ENCODE measurements around the gene TM9SF4. TPM values are rescaled to one million over a fixed set of nuclear protein-coding genes. Genes with fewer than 3 reads are reported as not detected.

Gene TM9SF4
- total RNA-seq, 1 experiment from 2014 or later = 54.4 TPM

DNA sequence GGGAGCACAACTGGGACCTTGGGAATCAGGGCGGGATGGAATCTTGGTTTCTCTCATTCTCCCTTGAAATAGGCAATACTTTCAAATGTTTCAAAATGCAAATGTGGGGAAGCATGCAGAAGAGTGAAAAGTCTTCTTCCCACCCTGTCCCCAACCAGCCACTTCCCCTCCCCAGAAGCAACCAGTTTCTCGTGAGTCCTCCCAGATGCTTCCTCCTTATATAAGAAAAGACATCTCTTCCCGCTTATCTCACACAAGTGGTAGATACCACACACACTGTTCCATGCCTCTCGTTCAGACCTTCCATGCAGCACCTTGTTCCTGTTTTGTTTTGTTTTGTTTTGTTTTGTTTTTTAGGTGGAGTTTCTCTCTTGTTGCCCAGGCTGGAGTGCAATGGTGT is 32.3 kb upstream of the TM9SF4 start:
- BruUV-seq (replicated peaks) = no TSS peak
- Histone ChIP-seq H3K36me3 (ENCODE audit: insufficient read depth, low read length, poor library complexity, severe bottlenecking) (no peaks in the 10 kb centered on the region), H3K27ac (ENCODE audit: low read depth, low read length, poor library complexity, severe bottlenecking) (no peak overlapping the region), H3K4me1 (ENCODE audit: insufficient read depth, low read length, poor library complexity, severe bottlenecking) (no peaks in the 10 kb centered on the region), H3K9me3 (ENCODE audit: low read depth, low read length, poor library complexity, severe bottlenecking) (no peaks in the 10 kb centered on the region), H3K4me3 (ENCODE audit: low read depth, low read length, poor library complexity, severe bottlenecking) (no peak overlapping the region), H3K27me3 (replicated peaks; ENCODE audit: insufficient read depth, low read depth, low read length, poor library complexity) (peaks cover 35% of the 10 kb centered on the region)
- TF ChIP-seq, protein P1, sequence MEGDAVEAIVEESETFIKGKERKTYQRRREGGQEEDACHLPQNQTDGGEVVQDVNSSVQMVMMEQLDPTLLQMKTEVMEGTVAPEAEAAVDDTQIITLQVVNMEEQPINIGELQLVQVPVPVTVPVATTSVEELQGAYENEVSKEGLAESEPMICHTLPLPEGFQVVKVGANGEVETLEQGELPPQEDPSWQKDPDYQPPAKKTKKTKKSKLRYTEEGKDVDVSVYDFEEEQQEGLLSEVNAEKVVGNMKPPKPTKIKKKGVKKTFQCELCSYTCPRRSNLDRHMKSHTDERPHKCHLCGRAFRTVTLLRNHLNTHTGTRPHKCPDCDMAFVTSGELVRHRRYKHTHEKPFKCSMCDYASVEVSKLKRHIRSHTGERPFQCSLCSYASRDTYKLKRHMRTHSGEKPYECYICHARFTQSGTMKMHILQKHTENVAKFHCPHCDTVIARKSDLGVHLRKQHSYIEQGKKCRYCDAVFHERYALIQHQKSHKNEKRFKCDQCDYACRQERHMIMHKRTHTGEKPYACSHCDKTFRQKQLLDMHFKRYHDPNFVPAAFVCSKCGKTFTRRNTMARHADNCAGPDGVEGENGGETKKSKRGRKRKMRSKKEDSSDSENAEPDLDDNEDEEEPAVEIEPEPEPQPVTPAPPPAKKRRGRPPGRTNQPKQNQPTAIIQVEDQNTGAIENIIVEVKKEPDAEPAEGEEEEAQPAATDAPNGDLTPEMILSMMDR (conservative IDR thresholded peaks at IDR 0.05; ENCODE audit: low read depth, low read length) = no peak
- TF ChIP-seq EZH2 (IDR thresholded peaks at IDR 0.05; ENCODE audit: borderline replicate concordance, low read depth, low read length, poor library complexity, severe bottlenecking) = no peak
- DNase-seq (ENCODE audit: low spot score) = no peak
- ChIA-PET CTCF (no interaction called here), POLR2A (ENCODE audit: low non-redundant PET) (no interaction called here)
- intact Hi-C loops (cut with micrococcal nuclease; ENCODE audit: unreplicated experiment) = no loop called here

DNA sequence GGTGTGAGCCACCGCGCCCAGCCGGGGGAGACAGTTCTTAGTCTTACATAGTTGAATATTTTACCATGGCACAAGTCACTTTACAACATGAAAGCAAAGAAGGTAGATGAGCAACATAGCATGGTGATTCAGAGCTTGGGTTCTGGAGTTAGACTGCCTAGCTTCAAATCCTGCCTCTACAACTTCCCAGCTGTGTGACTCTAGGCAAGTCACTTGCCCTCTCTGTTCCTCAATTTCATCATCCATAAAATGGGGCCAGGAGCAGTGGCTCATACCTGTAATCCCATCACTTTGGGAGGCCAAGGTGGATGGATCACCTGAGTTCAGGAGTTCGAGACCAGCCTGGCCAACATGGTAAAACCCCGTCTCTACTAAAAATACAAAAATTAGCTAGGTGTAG is 31.2 kb upstream of the TM9SF4 start:
- BruUV-seq (replicated peaks) = no TSS peak
- Histone ChIP-seq H3K4me1 (ENCODE audit: insufficient read depth, low read length, poor library complexity, severe bottlenecking) (no peaks in the 10 kb centered on the region), H3K4me3 (ENCODE audit: low read depth, low read length, poor library complexity, severe bottlenecking) (no peak overlapping the region), H3K9me3 (ENCODE audit: low read depth, low read length, poor library complexity, severe bottlenecking) (no peaks in the 10 kb centered on the region), H3K36me3 (ENCODE audit: insufficient read depth, low read length, poor library complexity, severe bottlenecking) (no peaks in the 10 kb centered on the region), H3K27me3 (replicated peaks; ENCODE audit: insufficient read depth, low read depth, low read length, poor library complexity) (peaks cover 44% of the 10 kb centered on the region), H3K27ac (ENCODE audit: low read depth, low read length, poor library complexity, severe bottlenecking) (no peak overlapping the region)
- ChIA-PET CTCF (interaction anchor here (0.7 kb wide), 1 partner anchor 14 kb away, joined by 13 read pairs; no protein-coding TSS in a partner anchor), POLR2A (ENCODE audit: low non-redundant PET) (no interaction called here)
- no peak for DNase-seq (ENCODE audit: low spot score)
- TF ChIP-seq, protein P1 (conservative IDR thresholded peaks at IDR 0.05; ENCODE audit: low read depth, low read length) = no peak
- intact Hi-C loops (cut with micrococcal nuclease; ENCODE audit: unreplicated experiment) = no loop called here

DNA sequence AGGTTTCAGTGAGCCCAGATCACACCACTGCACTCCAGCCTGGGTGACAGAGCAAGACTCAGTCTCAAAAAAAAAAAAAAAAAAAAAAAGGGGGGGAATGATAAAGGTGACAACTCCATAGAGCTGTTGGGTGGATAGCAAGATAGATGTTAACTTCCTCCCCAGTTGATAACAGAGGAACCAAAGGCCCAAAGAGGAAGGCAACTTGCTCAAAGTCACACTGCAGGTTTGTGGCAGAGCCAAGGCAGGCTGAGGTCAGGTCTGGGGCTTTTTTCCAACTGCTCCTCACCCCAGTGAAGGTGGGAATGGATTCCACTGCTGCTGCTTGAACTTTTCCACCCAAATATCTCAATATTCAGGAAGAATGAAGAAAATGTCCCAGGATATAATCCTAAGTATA is 30.7 kb upstream of the TM9SF4 start:
- BruUV-seq (replicated peaks) = no TSS peak
- POLR2A ChIA-PET (ENCODE audit: low non-redundant PET) = no interaction called here

More for the DNA sequence above, 30.7 kb upstream of the TM9SF4 start:
- Histone ChIP-seq H3K36me3 (ENCODE audit: insufficient read depth, low read length, poor library complexity, severe bottlenecking) (no peaks in the 10 kb centered on the region), H3K9me3 (ENCODE audit: low read depth, low read length, poor library complexity, severe bottlenecking) (no peaks in the 10 kb centered on the region), H3K27ac (ENCODE audit: low read depth, low read length, poor library complexity, severe bottlenecking) (no peak overlapping the region), H3K4me1 (ENCODE audit: insufficient read depth, low read length, poor library complexity, severe bottlenecking) (no peaks in the 10 kb centered on the region), H3K4me3 (ENCODE audit: low read depth, low read length, poor library complexity, severe bottlenecking) (no peak overlapping the region), H3K27me3 (replicated peaks; ENCODE audit: insufficient read depth, low read depth, low read length, poor library complexity) (peaks cover 48% of the 10 kb centered on the region)
- intact Hi-C loops (cut with micrococcal nuclease; ENCODE audit: unreplicated experiment) = no loop called here
- DNase-seq (ENCODE audit: low spot score) = no peak
- TF ChIP-seq, protein P1 (conservative IDR thresholded peaks at IDR 0.05; ENCODE audit: low read depth, low read length) = no peak
- no peak for TF ChIP-seq EZH2 (IDR thresholded peaks at IDR 0.05; ENCODE audit: borderline replicate concordance, low read depth, low read length, poor library complexity, severe bottlenecking)
- CTCF ChIA-PET = interaction anchor here (0.7 kb wide), 1 partner anchor 13 kb away, joined by 13 read pairs; no protein-coding TSS in a partner anchor

Measured in A673 (cell line).